ENCODE results near the gene CARNS1. TPM values are rescaled to one million over a fixed set of nuclear protein-coding genes. Genes with fewer than 3 reads are reported as not detected.

The CARNS1 gene
- total and polyA plus RNA-seq, 2 of the 13 experiments (the other 11 are each of a cell fraction or from before 2014, with no cell fraction given), result not detected

DNA sequence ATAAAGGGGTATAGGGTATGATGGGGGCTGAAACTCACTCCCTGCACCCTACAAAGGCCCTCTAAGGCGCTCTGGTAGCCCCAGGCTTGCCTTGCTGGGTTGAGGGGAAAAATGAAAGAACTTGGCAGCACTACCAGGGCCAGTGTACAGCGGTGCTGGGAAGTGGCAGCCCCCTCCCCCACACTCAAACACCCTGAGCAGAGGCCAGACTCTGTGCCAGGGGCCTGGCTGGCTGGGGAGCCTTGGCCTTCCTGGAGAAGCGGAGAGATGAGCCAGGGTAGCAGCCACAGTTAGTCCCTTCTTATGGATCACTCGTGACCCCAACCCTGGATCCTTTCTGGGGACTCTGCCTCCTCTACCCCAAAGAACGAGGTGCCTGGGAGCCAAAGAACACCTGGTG, 50.9 kb downstream of the CARNS1 start (continued):
- TF ChIP-seq, protein P1, sequence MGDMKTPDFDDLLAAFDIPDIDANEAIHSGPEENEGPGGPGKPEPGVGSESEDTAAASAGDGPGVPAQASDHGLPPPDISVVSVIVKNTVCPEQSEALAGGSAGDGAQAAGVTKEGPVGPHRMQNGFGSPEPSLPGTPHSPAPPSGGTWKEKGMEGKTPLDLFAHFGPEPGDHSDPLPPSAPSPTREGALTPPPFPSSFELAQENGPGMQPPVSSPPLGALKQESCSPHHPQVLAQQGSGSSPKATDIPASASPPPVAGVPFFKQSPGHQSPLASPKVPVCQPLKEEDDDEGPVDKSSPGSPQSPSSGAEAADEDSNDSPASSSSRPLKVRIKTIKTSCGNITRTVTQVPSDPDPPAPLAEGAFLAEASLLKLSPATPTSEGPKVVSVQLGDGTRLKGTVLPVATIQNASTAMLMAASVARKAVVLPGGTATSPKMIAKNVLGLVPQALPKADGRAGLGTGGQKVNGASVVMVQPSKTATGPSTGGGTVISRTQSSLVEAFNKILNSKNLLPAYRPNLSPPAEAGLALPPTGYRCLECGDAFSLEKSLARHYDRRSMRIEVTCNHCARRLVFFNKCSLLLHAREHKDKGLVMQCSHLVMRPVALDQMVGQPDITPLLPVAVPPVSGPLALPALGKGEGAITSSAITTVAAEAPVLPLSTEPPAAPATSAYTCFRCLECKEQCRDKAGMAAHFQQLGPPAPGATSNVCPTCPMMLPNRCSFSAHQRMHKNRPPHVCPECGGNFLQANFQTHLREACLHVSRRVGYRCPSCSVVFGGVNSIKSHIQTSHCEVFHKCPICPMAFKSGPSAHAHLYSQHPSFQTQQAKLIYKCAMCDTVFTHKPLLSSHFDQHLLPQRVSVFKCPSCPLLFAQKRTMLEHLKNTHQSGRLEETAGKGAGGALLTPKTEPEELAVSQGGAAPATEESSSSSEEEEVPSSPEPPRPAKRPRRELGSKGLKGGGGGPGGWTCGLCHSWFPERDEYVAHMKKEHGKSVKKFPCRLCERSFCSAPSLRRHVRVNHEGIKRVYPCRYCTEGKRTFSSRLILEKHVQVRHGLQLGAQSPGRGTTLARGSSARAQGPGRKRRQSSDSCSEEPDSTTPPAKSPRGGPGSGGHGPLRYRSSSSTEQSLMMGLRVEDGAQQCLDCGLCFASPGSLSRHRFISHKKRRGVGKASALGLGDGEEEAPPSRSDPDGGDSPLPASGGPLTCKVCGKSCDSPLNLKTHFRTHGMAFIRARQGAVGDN (CRISPR knock-in tag; IDR thresholded peaks at IDR 0.05), result 0 out of 2 replicates have a peak, but pooled peaks have one; percentile 2

DNA sequence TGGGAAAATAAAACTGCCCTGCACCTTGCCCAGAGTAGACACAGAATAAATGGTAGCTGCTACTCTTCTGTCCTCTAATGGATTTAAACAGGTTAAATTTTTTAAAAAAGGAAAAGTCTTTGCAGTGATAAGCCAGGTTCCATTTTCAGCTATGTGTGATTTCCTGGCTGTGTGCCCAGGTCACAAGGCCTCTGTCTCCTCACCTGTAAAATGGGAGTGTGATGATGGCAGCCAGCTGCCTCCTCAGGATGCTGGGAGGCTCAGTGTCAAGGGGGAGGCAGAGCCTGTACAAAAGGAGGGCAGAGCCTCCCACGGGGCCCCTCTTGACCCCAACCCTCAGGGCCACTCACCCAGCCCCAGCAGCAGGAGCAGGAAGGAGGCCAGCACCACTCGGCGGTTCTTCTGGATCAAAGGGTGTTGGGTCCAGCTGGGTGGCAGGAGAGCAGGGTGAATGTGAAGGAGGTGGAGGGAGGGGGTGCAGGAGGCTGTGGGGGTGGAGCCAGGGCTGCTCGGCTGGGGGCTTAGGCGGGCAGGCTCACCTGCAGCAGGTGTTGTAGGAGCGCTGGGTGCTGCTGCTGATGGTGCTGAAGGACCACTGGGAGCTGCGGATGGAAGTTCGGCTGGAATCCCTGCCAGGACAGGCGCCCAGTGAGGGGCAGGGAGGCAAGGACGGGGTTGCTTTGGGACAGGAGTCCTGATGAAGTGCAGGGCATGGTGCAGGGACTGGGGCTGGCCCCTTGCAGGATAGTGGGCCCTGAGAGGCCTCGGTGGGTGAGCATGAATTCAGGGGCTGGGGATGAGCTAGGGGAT, 51.7 kb downstream of the CARNS1 start:
- peak overlapping the region; percentile 97; the same call in 1 of the 2 replicates for H3K4me2 ChIP-seq (ENCODE audit: low read depth, low read length)
- no TSS peak for BruUV-seq (replicated peaks)
- no peaks in the 10 kb centered on the region for H3K36me3 ChIP-seq (replicated peaks in 1 of 2; ENCODE audit: control insufficient read depth in 1 of 2, insufficient read depth in 2 of 2, low read length in 2 of 2)
- H3K79me2 ChIP-seq (ENCODE audit: insufficient read depth, low read length), result no peaks in the 10 kb centered on the region
- in situ Hi-C loops (cut with HindIII; ENCODE audit: extremely low pct_ligation_motif_present, low pct_unique_long_range_greater_than_20kb), result loop anchor here (5.0 kb wide), 1 partner anchor 65 kb away; the partner anchor contains the start of genes PPP1CA and TBC1D10C
- no peak for FAIRE-seq
- no peak for DNase-seq (ENCODE audit: low spot score)
- no peak for ATAC-seq
- H3K9ac ChIP-seq (ENCODE audit: insufficient read depth, low read depth, low read length), result no peak overlapping the region
- H4K20me1 ChIP-seq (ENCODE audit: insufficient read depth, low read length), result no peaks in the 10 kb centered on the region
- H3K4me1 ChIP-seq (ENCODE audit: insufficient read depth, low read length), result peaks cover 61% of the 10 kb centered on the region
- H3K4me3 ChIP-seq (replicated peaks in 1 of 3; ENCODE audit: insufficient read depth in 1 of 3, low read depth in 2 of 3, low read length in 3 of 3), result peak overlapping the region in 1 of 3 experiments; percentile 87; a peak in 2 of 6 replicates
- no peaks in the 10 kb centered on the region for H3K27me3 ChIP-seq (ENCODE audit: control insufficient read depth in 1 of 2, insufficient read depth in 2 of 2, low read length in 2 of 2)
- intact Hi-C loops (cut with micrococcal nuclease; ENCODE audit: unreplicated experiment), result no loop called here
- H2AFZ ChIP-seq (ENCODE audit: low read length), result no peak overlapping the region
- CTCF ChIA-PET (ENCODE audit: low intra/inter-chr PET ratio, low total read pairs), result no interaction called here
- no peak overlapping the region for H3K27ac ChIP-seq (ENCODE audit: extremely low read length, insufficient read depth, low read length)
- H3K9me3 ChIP-seq (ENCODE audit: low read length), result no peaks in the 10 kb centered on the region
- 78% methylated on average over 11 of the region's 11 CpGs for WGBS (ENCODE audit: low lambda C conversion rate)
- POLR2A ChIA-PET, result interaction anchor here (1.5 to 2.0 kb wide), 4 partner anchors 16 to 66 kb away, joined by 4 to 22 read pairs (median 9); partner anchors contain the start of genes AIP and PPP1CA
- 0 out of 2 replicates have a peak, but pooled peaks have one; percentile 30 for TF ChIP-seq ZMYM3 (CRISPR knock-in tag; IDR thresholded peaks at IDR 0.05)
- no peak for TF ChIP-seq SOX6 (IDR thresholded peaks at IDR 0.05)
- TF ChIP-seq SOX6 (CRISPR knock-in tag; IDR thresholded peaks at IDR 0.05), result no peak
- TF ChIP-seq FOSL2 (CRISPR knock-in tag; IDR thresholded peaks at IDR 0.05), result no peak
- no peak for TF ChIP-seq ATF7-NPFF (CRISPR knock-in tag; IDR thresholded peaks at IDR 0.05; ENCODE audit: low read depth)
- TF ChIP-seq ZFX (CRISPR knock-in tag; IDR thresholded peaks at IDR 0.05; ENCODE audit: low read depth), result peak; percentile 8; the same call in 1 of the 2 replicates
- no peak for TF ChIP-seq MYNN (CRISPR knock-in tag; IDR thresholded peaks at IDR 0.05; ENCODE audit: low read depth)
- peak; percentile 49 for TF ChIP-seq AGO2 (optimal IDR thresholded peaks at IDR 0.05; ENCODE audit: low read depth, low read length)
- TF ChIP-seq, protein P2, sequence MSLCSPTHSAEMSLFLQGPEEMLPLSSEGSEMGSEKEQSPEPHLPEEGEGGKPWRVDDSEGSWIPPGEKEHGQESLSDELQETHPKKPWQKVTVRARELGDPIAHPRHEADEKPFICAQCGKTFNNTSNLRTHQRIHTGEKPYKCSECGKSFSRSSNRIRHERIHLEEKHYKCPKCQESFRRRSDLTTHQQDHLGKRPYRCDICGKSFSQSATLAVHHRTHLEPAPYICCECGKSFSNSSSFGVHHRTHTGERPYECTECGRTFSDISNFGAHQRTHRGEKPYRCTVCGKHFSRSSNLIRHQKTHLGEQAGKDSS (CRISPR knock-in tag; IDR thresholded peaks at IDR 0.05; ENCODE audit: borderline replicate concordance, low read depth), result no peak
- TF ChIP-seq HNRNPH1 (optimal IDR thresholded peaks at IDR 0.05; ENCODE audit: low read depth, low read length), result no peak
- TF ChIP-seq POLR2A (IDR thresholded peaks at IDR 0.05; ENCODE audit: insufficient read depth in 1 of 2, low read depth in 2 of 2, low read length in 2 of 2), result peak in 1 of 2 experiments; percentile 2; a peak in 1 of 4 replicates
- no peak for TF ChIP-seq RELA (CRISPR knock-in tag; IDR thresholded peaks at IDR 0.05)
- no peak for TF ChIP-seq IKZF4 (CRISPR knock-in tag; IDR thresholded peaks at IDR 0.05; ENCODE audit: borderline replicate concordance, low read depth, not compliant biosample characterization)
- no peak for TF ChIP-seq MAZ (IDR thresholded peaks at IDR 0.05; ENCODE audit: borderline replicate concordance, low read depth, low read length)
- no peak for TF ChIP-seq MAZ (CRISPR knock-in tag; IDR thresholded peaks at IDR 0.05; ENCODE audit: low read depth)
- TF ChIP-seq, protein P3, sequence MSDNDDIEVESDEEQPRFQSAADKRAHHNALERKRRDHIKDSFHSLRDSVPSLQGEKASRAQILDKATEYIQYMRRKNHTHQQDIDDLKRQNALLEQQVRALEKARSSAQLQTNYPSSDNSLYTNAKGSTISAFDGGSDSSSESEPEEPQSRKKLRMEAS (IDR thresholded peaks at IDR 0.05), result no peak
- TF ChIP-seq ZMYM2 (CRISPR knock-in tag; IDR thresholded peaks at IDR 0.05), result no peak
